Transverse colon (tissue), 4 donors: ENCODE data around the gene CCDC107.

Experiments
- CTCF ChIP-seq, 5 experiments: fragments of 200-600 bp in 3 of 5; fragments of 450-650 bp in 2 of 5; sonication (generic) in 3 of 5; IDR thresholded peaks; 1 replicate in 2 of 5; 2 replicates in 3 of 5; pipeline ENCODE4 v1.5.1; 2016 to 2017; ENCODE audit warnings: antibody characterized with exemption in 5 of 5, inconsistent platforms in 3 of 5, mild to moderate bottlenecking in 2 of 5, moderate library complexity in 1 of 5
- EP300 ChIP-seq: sonication (generic); formaldehyde crosslinking; IDR thresholded peaks from one replicate; pipeline ENCODE4 v1.6.1; 2017; ENCODE audit warnings: antibody characterized with exemption, low read depth
- POLR2AphosphoS5 ChIP-seq, 3 donors: sonication (generic); formaldehyde crosslinking; IDR thresholded peaks; one replicate each; pipeline ENCODE4 v1.6.1; 2016; ENCODE audit warnings: antibody characterized with exemption in 3 of 3

GRCh38 chr9:35653611-35654010, 4.5 kb upstream of the CCDC107 start:
- TF ChIP-seq CTCF (IDR thresholded peaks at IDR 0.05): no peak
- no peak for TF ChIP-seq POLR2AphosphoS5 (IDR thresholded peaks at IDR 0.05)
- no peak for TF ChIP-seq EP300
